H1 (cell line): ENCODE results near the gene CEMIP2. TPM values are rescaled to one million over a fixed set of nuclear protein-coding genes. Genes with fewer than 3 reads are reported as not detected.

Experiments
- CTCF ChIA-PET: fragments of 300-600 bp; sonication (Branson Sonifier 250); formaldehyde crosslinking; loops from one replicate; lab custom pipeline; 2021; ENCODE audit not compliant: partially characterized antibody; lab: Charles Lee
- POLR2A ChIA-PET: fragments of 300-600 bp; sonication (Branson Sonifier 250); formaldehyde crosslinking; loops from one replicate; lab custom pipeline; 2021; ENCODE audit warnings: inconsistent platforms; ENCODE audit not compliant: partially characterized antibody; lab: Charles Lee
- DNase-seq, 2 experiments: peaks; one replicate each; pipeline versions ENCODE4 v3.0.0 to v3.0.0-alpha.2; 2010 to 2022; ENCODE audit warnings: low spot score in 2 of 2, low read depth in 1 of 2, mixed read lengths in 1 of 2
- FAIRE-seq: peaks from 2 replicates; lab custom pipeline; 2011; peaks lifted over from hg19 to GRCh38; lab: Jason Lieb, UNC
- H2AFZ ChIP-seq: 2 replicates; pipeline ENCODE4 v1.8.1; 2012; ENCODE audit warnings: low read length, inconsistent platforms
- H2AK5ac ChIP-seq: 2 replicates; pipeline ENCODE4 v1.6.1; 2013; ENCODE audit warnings: low read depth, low read length
- H2BK120ac ChIP-seq: replicated peaks from 2 replicates; pipeline ENCODE3; 2013; ENCODE audit warnings: low read depth, low read length, inconsistent platforms
- H2BK12ac ChIP-seq: 2 replicates; pipeline ENCODE4 v1.6.1; 2013; ENCODE audit warnings: low read depth, low read length
- H2BK15ac ChIP-seq: 2 replicates; pipeline ENCODE4 v1.6.1; 2013; ENCODE audit warnings: low read length
- H2BK20ac ChIP-seq: 2 replicates; pipeline ENCODE4 v1.6.1; 2013; ENCODE audit warnings: low read length
- H2BK5ac ChIP-seq: 2 replicates; pipeline ENCODE4 v1.6.1; 2013; ENCODE audit warnings: low read depth, low read length
- H3K14ac ChIP-seq: 2 replicates; pipeline ENCODE4 v1.6.1; 2013; ENCODE audit warnings: inconsistent platforms; ENCODE audit not compliant: insufficient read length
- H3K18ac ChIP-seq: 2 replicates; pipeline ENCODE4 v1.6.1; 2013; ENCODE audit warnings: low read length; ENCODE audit errors: extremely low read depth
- H3K23ac ChIP-seq: 2 replicates; pipeline ENCODE4 v1.6.1; 2013; ENCODE audit warnings: inconsistent platforms; ENCODE audit not compliant: insufficient read length
- H3K23me2 ChIP-seq: 2 replicates; pipeline ENCODE4 v1.6.1; 2013; ENCODE audit warnings: low read depth, low read length
- H3K27ac ChIP-seq: 2 replicates; pipeline ENCODE4 v1.6.1; 2011; ENCODE audit warnings: low read depth, low read length, inconsistent platforms
- H3K27me3 ChIP-seq, 4 experiments: replicated peaks in 1 of 4; 1 replicate in 1 of 4; 2 replicates in 3 of 4; pipeline versions ENCODE4 v1.6.1 to v1.8.1; 2011 to 2013; ENCODE audit warnings: low read length in 3 of 4, mild to moderate bottlenecking in 3 of 4, inconsistent platforms in 2 of 4, mixed read lengths in 2 of 4, moderate library complexity in 1 of 4; ENCODE audit not compliant: control insufficient read depth in 3 of 4, insufficient read depth in 3 of 4; ENCODE audit errors: extremely low read depth in 1 of 4
- H3K36me3 ChIP-seq, 4 experiments: 2 replicates each; pipeline versions ENCODE4 v1.6.1 to v1.8.1; 2011 to 2013; ENCODE audit warnings: mild to moderate bottlenecking in 4 of 4, low read length in 3 of 4, moderate library complexity in 2 of 4, control low read depth in 1 of 4, inconsistent platforms in 1 of 4; ENCODE audit not compliant: insufficient read depth in 4 of 4, control insufficient read depth in 2 of 4
- H3K4ac ChIP-seq: replicated peaks from 2 replicates; pipeline ENCODE3; 2013; ENCODE audit warnings: low read length, low read depth, mixed read lengths, inconsistent platforms; ENCODE audit not compliant: insufficient read length
- H3K4me1 ChIP-seq, 4 experiments: replicated peaks in 1 of 4; 1 replicate in 1 of 4; 2 replicates in 3 of 4; pipeline versions ENCODE4 v1.6.1 to v1.8.1; 2011 to 2013; ENCODE audit warnings: low read length in 3 of 4, inconsistent platforms in 2 of 4, mixed read lengths in 1 of 4; ENCODE audit not compliant: insufficient read depth in 4 of 4, control insufficient read depth in 3 of 4
- H3K4me2 ChIP-seq, 2 experiments: 2 replicates each; pipeline versions ENCODE4 v1.6.1 to v1.8.1; 2011 to 2013; ENCODE audit warnings: low read depth in 2 of 2, low read length in 2 of 2, control low read depth in 1 of 2, inconsistent platforms in 1 of 2, mild to moderate bottlenecking in 1 of 2; ENCODE audit not compliant: insufficient read depth in 1 of 2
- H3K4me3 ChIP-seq, 4 experiments: fragments of 200-600, 300-600 bp in 1 of 4; sonication (generic), shearing (Covaris generic), sonication (Bioruptor Twin) in 1 of 4; 2 replicates each; pipeline versions ENCODE4 v1.5.1 to v1.8.1; 2011 to 2016; ENCODE audit warnings: low read length in 4 of 4, low read depth in 3 of 4, control low read depth in 2 of 4, inconsistent platforms in 2 of 4, mild to moderate bottlenecking in 2 of 4, mixed read lengths in 1 of 4, moderate library complexity in 1 of 4; ENCODE audit not compliant: insufficient read depth in 2 of 4; ENCODE audit errors: extremely low read depth in 1 of 4
- H3K56ac ChIP-seq: replicated peaks from 2 replicates; pipeline ENCODE3; 2013; ENCODE audit warnings: low read depth, mild to moderate bottlenecking, mixed read lengths, low read length, inconsistent platforms; ENCODE audit not compliant: insufficient read length
- H3K79me1 ChIP-seq: 2 replicates; pipeline ENCODE4 v1.6.1; 2013; ENCODE audit warnings: low read depth, low read length, control low read depth
- H3K79me2 ChIP-seq, 2 experiments: 2 replicates each; pipeline versions ENCODE4 v1.6.1 to v1.8.1; 2012 to 2013; ENCODE audit warnings: low read length in 2 of 2, mild to moderate bottlenecking in 2 of 2, inconsistent platforms in 1 of 2; ENCODE audit not compliant: insufficient read depth in 2 of 2, control insufficient read depth in 1 of 2
- H3K9ac ChIP-seq, 4 experiments: replicated peaks in 1 of 4; 1 replicate in 1 of 4; 2 replicates in 3 of 4; pipeline versions ENCODE4 v1.6.1 to v1.8.1; 2011 to 2013; ENCODE audit warnings: low read depth in 3 of 4, low read length in 3 of 4, control low read depth in 2 of 4, mild to moderate bottlenecking in 2 of 4, moderate library complexity in 2 of 4, inconsistent platforms in 1 of 4; ENCODE audit errors: extremely low read depth in 1 of 4
- H3K9me3 ChIP-seq, 2 experiments: 2 replicates each; pipeline versions ENCODE4 v1.6.1 to v1.8.1; 2012 to 2013; ENCODE audit warnings: mild to moderate bottlenecking in 2 of 2, moderate library complexity in 2 of 2, control low read depth in 1 of 2, inconsistent platforms in 1 of 2, low read depth in 1 of 2, low read length in 1 of 2, mixed read lengths in 1 of 2; ENCODE audit not compliant: insufficient read depth in 2 of 2
- H4K20me1 ChIP-seq, 2 experiments: replicated peaks in 1 of 2; 2 replicates each; pipeline versions ENCODE3 to v1.8.1; 2011 to 2013; ENCODE audit warnings: inconsistent platforms in 2 of 2, low read length in 2 of 2, mild to moderate bottlenecking in 1 of 2; ENCODE audit not compliant: insufficient read depth in 2 of 2, control insufficient read depth in 1 of 2
- H4K5ac ChIP-seq: 2 replicates; pipeline ENCODE4 v1.6.1; 2013; ENCODE audit warnings: low read length, low read depth, mixed read lengths, inconsistent platforms; ENCODE audit not compliant: insufficient read length
- H4K8ac ChIP-seq: 2 replicates; pipeline ENCODE4 v1.8.0; 2013; ENCODE audit warnings: mild to moderate bottlenecking, moderate library complexity, low read length, inconsistent platforms; ENCODE audit not compliant: insufficient read depth; ENCODE audit errors: extremely low read depth
- H4K91ac ChIP-seq: replicated peaks from 2 replicates; pipeline ENCODE3; 2013; ENCODE audit warnings: low read length, mixed read lengths, inconsistent platforms; ENCODE audit not compliant: insufficient read length
- ASH2L ChIP-seq: fragments of 200-600, 300-600 bp; sonication (generic); IDR thresholded peaks from one replicate; pipeline ENCODE4 v1.7.1; 2017; ENCODE audit warnings: low read length
- CHD1 ChIP-seq: IDR thresholded peaks from 2 replicates; pipeline ENCODE4 v1.6.1; 2012; ENCODE audit warnings: low read depth, low read length, improper control_type of control experiment
- CREB1 ChIP-seq: IDR thresholded peaks from 2 replicates; pipeline ENCODE4 v1.6.1; 2012; ENCODE audit warnings: inconsistent platforms
- CTBP2 ChIP-seq: IDR thresholded peaks from 2 replicates; pipeline ENCODE4 v1.7.0; 2011; ENCODE audit warnings: borderline replicate concordance, mild to moderate bottlenecking, moderate library complexity, mixed read lengths, low read length; ENCODE audit not compliant: insufficient read depth, insufficient read length
- E2F6 ChIP-seq: IDR thresholded peaks from 2 replicates; pipeline ENCODE4 v1.6.1; 2012; ENCODE audit warnings: inconsistent platforms
- EGR1 ChIP-seq: IDR thresholded peaks from 2 replicates; pipeline ENCODE4 v1.6.1; 2011; ENCODE audit warnings: low read depth, low read length, borderline replicate concordance
- JUN ChIP-seq: IDR thresholded peaks from 2 replicates; pipeline ENCODE4 v1.6.1; 2011; ENCODE audit warnings: low read depth, mild to moderate bottlenecking, improper control_type of control experiment, low read length
- RXRA ChIP-seq: IDR thresholded peaks from 2 replicates; pipeline ENCODE4 v1.6.1; 2011; ENCODE audit warnings: low read depth, mild to moderate bottlenecking, low read length, moderate library complexity; ENCODE audit not compliant: insufficient read depth
- TEAD4 ChIP-seq: IDR thresholded peaks from 2 replicates; pipeline ENCODE4 v1.6.1; 2012; ENCODE audit warnings: low read depth, low read length, inconsistent platforms, mixed read lengths
- YY1 ChIP-seq: IDR thresholded peaks from 2 replicates; pipeline ENCODE4 v1.6.1; 2011; ENCODE audit warnings: low read depth, mild to moderate bottlenecking, low read length
- ZNF274 ChIP-seq: IDR thresholded peaks from 2 replicates; pipeline ENCODE4 v1.7.0; 2012; ENCODE audit warnings: low read length, borderline replicate concordance; ENCODE audit errors: extremely low read depth
- WGBS, 2 experiments: shearing (Covaris generic) in 1 of 2; methylation state at CpG; one replicate each; pipeline versions ENCODE4 v1.1.6 to v1.1.7; 2013 to 2015; ENCODE audit warnings: low lambda C conversion rate in 2 of 2, mixed read lengths in 2 of 2, inconsistent platforms in 1 of 2, low coverage in 1 of 2, missing lambda C conversion rate in 1 of 2; ENCODE audit not compliant: insufficient replicate concordance in 2 of 2, insufficient coverage in 1 of 2, insufficient read length in 1 of 2; ENCODE audit errors: extremely low coverage in 1 of 2, missing lambda C conversion rate in 1 of 2; 5-methylcytosine and 5-hydroxymethylcytosine counted together
- polyA plus RNA-seq, 7 experiments: library from polyadenylated mRNA; depleted of rRNA in 3 of 7; stranded (reverse) in 5 of 7; unstranded in 2 of 7; fragments of >200 nt in 5 of 7; fragments of 200-250 nt in 2 of 7; gene quantifications; 1 replicate in 5 of 7; 2 replicates in 1 of 7; 4 replicates in 1 of 7; pipeline versions ENCODE4 v1.2.1 to v1.2.3, GENCODE V29; 2011 to 2013; ENCODE audit warnings: missing spikeins in 2 of 7, mixed read lengths in 2 of 7
- total RNA-seq: library from RNA; stranded (reverse); fragmentation: NEBNext Ultra II Directional; extraction: Animal tissue kit (Norgen Biotek cat#: 25700); gene quantifications from 2 replicates; pipeline ENCODE4 v1.2.1, GENCODE V29; 2021

The CEMIP2 gene
- total and polyA plus RNA-seq, 2 of the 8 experiments (the other 6 are each of a cell fraction or from before 2014, with no cell fraction given), result 25.2 to 52.1 TPM

- no peaks in the 10 kb centered on the region for H3K9me3 ChIP-seq
- no peak overlapping the region for H3K9ac ChIP-seq
- no peak overlapping the region for H2BK12ac ChIP-seq
- no peak overlapping the region for H2AFZ ChIP-seq
- H4K91ac ChIP-seq, result no peak overlapping the region
- 74% methylated on average over 2 of the region's 2 CpGs; no CpG with 5 or more reads in 1 of the 2 experiments for WGBS, 2 experiments
- H3K4me3 ChIP-seq, result no peak overlapping the region
- no peak for TF ChIP-seq CTBP2
- no peak for TF ChIP-seq RXRA
- TF ChIP-seq CHD1, result no peak
- TF ChIP-seq ZNF274, result no peak
- TF ChIP-seq YY1, result no peak
- no peak for TF ChIP-seq CREB1
- TF ChIP-seq ASH2L, result no peak
- no peak for TF ChIP-seq TEAD4
- no peak for TF ChIP-seq E2F6
- no peak for TF ChIP-seq JUN
- TF ChIP-seq EGR1, result no peak
- ChIA-PET CTCF (interaction anchor here (0.6 to 0.9 kb wide), 3 partner anchors 9 to 508 kb away, joined by 3 to 4 read pairs (median 3); no protein-coding TSS in a partner anchor), POLR2A (no interaction called here)
- H4K5ac ChIP-seq, result no peak overlapping the region
- H3K4me1 ChIP-seq, result peaks cover 0 to 5% (median 0%) of the 10 kb centered on the region in 4 experiments; a peak in 1 of 7 replicates
- H2BK120ac ChIP-seq, result no peak overlapping the region
- no peaks in the 10 kb centered on the region for H4K20me1 ChIP-seq
- no peaks in the 10 kb centered on the region; a peak in 1 of 7 replicates for H3K27me3 ChIP-seq
- H3K56ac ChIP-seq, result no peak overlapping the region
- no peaks in the 10 kb centered on the region for H3K79me1 ChIP-seq
- no peak overlapping the region for H2BK15ac ChIP-seq
- no peak overlapping the region for H2BK20ac ChIP-seq
- H4K8ac ChIP-seq, result no peak overlapping the region
- H2AK5ac ChIP-seq, result no peak overlapping the region
- no peaks in the 10 kb centered on the region for H3K36me3 ChIP-seq
- FAIRE-seq (no peak), DNase-seq (no peak)
- no peak overlapping the region for H3K23ac ChIP-seq
- H3K18ac ChIP-seq, result no peak overlapping the region
- H3K27ac ChIP-seq, result no peak overlapping the region
- no peak overlapping the region for H2BK5ac ChIP-seq
- no peak overlapping the region for H3K14ac ChIP-seq
- H3K79me2 ChIP-seq, result no peaks in the 10 kb centered on the region
- H3K4ac ChIP-seq, result no peak overlapping the region
- H3K4me2 ChIP-seq, result no peak overlapping the region
- no peaks in the 10 kb centered on the region for H3K23me2 ChIP-seq
These were observed 125.0 kb downstream of the CEMIP2 start for GRCh38 chr9:71643330-71643729.
